Pons (tissue), 1 donor: ENCODE data around the gene PLPPR3.

Experiments used
- DNase-seq: peaks from one replicate; pipeline ENCODE4 v3.0.0-alpha.2; 2016; ENCODE audit warnings: low spot score

PLPPR3 gene

GRCh38 chr19:771332-771785 lies 50.4 kb downstream of the PLPPR3 start:
- no peak for DNase-seq

- DNase-seq, result no peak
These were observed 52.1 kb downstream of the PLPPR3 start for GRCh38 chr19:769616-770015.

GRCh38 chr19:768424-768823 lies 53.3 kb downstream of the PLPPR3 start:
- DNase-seq, result no peak

GRCh38 chr19:765179-765738 lies 56.5 kb downstream of the PLPPR3 start:
- DNase-seq, result no peak

GRCh38 chr19:764301-764700 lies 57.5 kb downstream of the PLPPR3 start:
- DNase-seq, result no peak

- DNase-seq, result no peak
These were observed 57.9 kb downstream of the PLPPR3 start for GRCh38 chr19:763869-764268.

GRCh38 chr19:763181-763580 lies 58.6 kb downstream of the PLPPR3 start:
- DNase-seq, result no peak
